NCI-H2029 treated with DMSO at 0.1 percent for 48 hours (cell line): ENCODE data around the gene HTR1D.
"Not testable (repeated sequence)": the region's sequence is repeated elsewhere in the genome, so short reads cannot be mapped to it uniquely, and the experiment has no call there.

Experiments used
- DNase-seq: peaks from one replicate; lab custom pipeline; 2025; lab: John Stamatoyannopoulos, UW

The HTR1D gene

GRCh38 chr1:23217421-23218115 lies at the start of gene HTR1D:
HTR1D (minus strand) TSS chr1:23217502; CDS start chr1:23194219, 23,283 bp downstream.
- no peak for DNase-seq

GRCh38 chr1:23263380-23263887 lies 46.1 kb upstream of the HTR1D start:
- no peak for DNase-seq

GRCh38 chr1:23258082-23258481 lies 40.8 kb upstream of the HTR1D start:
- not testable (repeated sequence) for DNase-seq

GRCh38 chr1:23257371-23257770 lies 40.1 kb upstream of the HTR1D start:
- not testable (repeated sequence) for DNase-seq

GRCh38 chr1:23254584-23254983 lies 37.3 kb upstream of the HTR1D start:
- DNase-seq = no peak

GRCh38 chr1:23251812-23252211 lies 34.5 kb upstream of the HTR1D start:
- no peak for DNase-seq

GRCh38 chr1:23249787-23250454 lies 32.6 kb upstream of the HTR1D start:
- no peak for DNase-seq

- no peak for DNase-seq
Observed at GRCh38 chr1:23247276-23247675, 30.0 kb upstream of the HTR1D start.

- DNase-seq = no peak
Observed at GRCh38 chr1:23246274-23246673, 29.0 kb upstream of the HTR1D start.

- no peak for DNase-seq
Observed at GRCh38 chr1:23244256-23244761, 27.0 kb upstream of the HTR1D start.

- DNase-seq = no peak
Observed at GRCh38 chr1:23242414-23242813, 25.1 kb upstream of the HTR1D start.

- DNase-seq = no peak
Observed at GRCh38 chr1:23239638-23240295, 22.5 kb upstream of the HTR1D start.

GRCh38 chr1:23238565-23238964 lies 21.3 kb upstream of the HTR1D start:
- no peak for DNase-seq

- DNase-seq = no peak
Observed at GRCh38 chr1:23237508-23237907, 20.2 kb upstream of the HTR1D start.

- no peak for DNase-seq
Observed at GRCh38 chr1:23227806-23228205, 10.5 kb upstream of the HTR1D start.

- DNase-seq = no peak
Observed at GRCh38 chr1:23224739-23225648, 7.7 kb upstream of the HTR1D start.

GRCh38 chr1:23223963-23224362 lies 6.7 kb upstream of the HTR1D start:
- not testable (repeated sequence) for DNase-seq

GRCh38 chr1:23223490-23223951 lies 6.2 kb upstream of the HTR1D start:
- not testable (repeated sequence) for DNase-seq

- DNase-seq = no peak
Observed at GRCh38 chr1:23222742-23223141, 5.4 kb upstream of the HTR1D start.

GRCh38 chr1:23222331-23222730 lies 5.0 kb upstream of the HTR1D start:
- no peak for DNase-seq

- DNase-seq = no peak
Observed at GRCh38 chr1:23221107-23221506, 3.8 kb upstream of the HTR1D start.
